Activated naive CD8-positive, alpha-beta T cell (primary cell): ENCODE measurements around the gene AXIN2.

Experiments used
- H3K27ac Mint-ChIP-seq: one replicate; pipeline ENCODE4 v1.8.0; 2021; ENCODE audit warnings: mixed read lengths
- H3K27me3 Mint-ChIP-seq: one replicate; pipeline ENCODE4 v1.8.0; 2021; ENCODE audit warnings: mixed read lengths
- H3K36me3 Mint-ChIP-seq: one replicate; pipeline ENCODE4 v1.8.0; 2021; ENCODE audit warnings: mixed read lengths
- H3K4me1 Mint-ChIP-seq: one replicate; pipeline ENCODE4 v1.8.0; 2021; ENCODE audit warnings: low read depth, mixed read lengths
- H3K4me3 Mint-ChIP-seq: one replicate; pipeline ENCODE4 v1.8.0; 2021; ENCODE audit warnings: mild to moderate bottlenecking, mixed read lengths
- H3K9me3 Mint-ChIP-seq: one replicate; pipeline ENCODE4 v1.8.0; 2021; ENCODE audit warnings: low read depth, mixed read lengths

The AXIN2 gene

DNA sequence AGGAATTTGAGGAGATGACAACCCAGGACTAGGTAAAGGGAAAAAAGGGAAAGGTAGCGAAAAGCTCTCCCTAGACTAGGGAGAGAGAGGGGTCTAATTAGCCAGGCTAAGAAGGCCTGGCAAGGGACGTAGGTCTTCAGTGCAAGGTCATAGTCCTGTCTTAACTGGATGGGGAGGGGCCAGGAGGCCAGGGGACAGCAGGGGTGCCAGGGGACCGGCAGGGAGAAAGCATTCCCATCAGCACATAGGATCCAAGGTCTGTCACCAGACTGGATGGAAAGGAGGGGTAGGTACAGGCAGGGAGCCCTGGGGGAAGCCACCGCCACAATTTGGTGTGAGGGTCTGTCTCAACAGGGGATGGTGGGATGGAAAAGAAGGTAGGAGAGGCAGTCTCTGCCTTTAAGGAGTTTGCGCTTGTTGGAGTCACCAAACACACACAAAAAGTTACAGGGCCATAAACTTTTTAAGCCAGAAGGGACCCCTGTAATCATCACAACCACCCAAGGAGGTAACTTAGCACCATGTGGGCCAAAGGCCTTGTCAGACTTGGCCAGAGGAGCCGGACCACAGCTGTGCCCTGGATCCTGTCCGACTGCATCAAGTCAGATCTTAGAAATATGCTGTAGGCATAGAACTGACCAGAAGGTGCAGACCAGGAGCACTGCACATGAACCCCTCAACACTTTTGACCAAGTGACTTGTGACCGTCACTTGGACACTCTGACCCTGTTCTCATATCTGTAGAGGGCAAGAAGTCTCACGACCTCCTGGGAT, 10.0 kb downstream of the AXIN2 start:
- no peaks in the 10 kb centered on the region for H3K27me3 Mint-ChIP-seq
- no peak overlapping the region for H3K4me3 Mint-ChIP-seq
- H3K9me3 Mint-ChIP-seq = no peaks in the 10 kb centered on the region
- peaks cover 66% of the 10 kb centered on the region for H3K4me1 Mint-ChIP-seq
- peak overlapping the region; percentile 22 for H3K27ac Mint-ChIP-seq
- H3K36me3 Mint-ChIP-seq = peaks cover 30% of the 10 kb centered on the region

DNA sequence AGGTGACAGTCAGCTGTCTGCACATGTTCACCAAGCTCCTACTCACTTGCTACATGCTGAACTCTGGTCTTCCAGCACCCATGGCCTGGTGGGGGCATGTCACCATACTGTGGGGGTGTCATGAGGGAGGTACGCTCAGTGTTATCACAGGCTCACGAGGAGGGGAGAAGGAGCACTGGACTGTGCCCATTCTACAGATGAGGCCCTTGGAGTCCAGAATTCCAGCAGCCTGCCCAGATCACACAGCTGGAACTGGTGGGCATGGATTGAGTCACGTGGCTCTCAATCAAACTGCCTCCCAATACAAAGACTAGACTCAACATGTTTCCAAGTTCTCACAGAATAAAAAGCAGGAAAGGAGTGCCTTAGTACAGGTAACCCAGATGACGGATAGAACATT, 10.7 kb downstream of the AXIN2 start:
- no peak overlapping the region for H3K27ac Mint-ChIP-seq
- no peak overlapping the region for H3K4me3 Mint-ChIP-seq
- H3K27me3 Mint-ChIP-seq = no peaks in the 10 kb centered on the region
- peaks cover 71% of the 10 kb centered on the region for H3K4me1 Mint-ChIP-seq
- H3K9me3 Mint-ChIP-seq = no peaks in the 10 kb centered on the region
- H3K36me3 Mint-ChIP-seq = peaks cover 30% of the 10 kb centered on the region

DNA sequence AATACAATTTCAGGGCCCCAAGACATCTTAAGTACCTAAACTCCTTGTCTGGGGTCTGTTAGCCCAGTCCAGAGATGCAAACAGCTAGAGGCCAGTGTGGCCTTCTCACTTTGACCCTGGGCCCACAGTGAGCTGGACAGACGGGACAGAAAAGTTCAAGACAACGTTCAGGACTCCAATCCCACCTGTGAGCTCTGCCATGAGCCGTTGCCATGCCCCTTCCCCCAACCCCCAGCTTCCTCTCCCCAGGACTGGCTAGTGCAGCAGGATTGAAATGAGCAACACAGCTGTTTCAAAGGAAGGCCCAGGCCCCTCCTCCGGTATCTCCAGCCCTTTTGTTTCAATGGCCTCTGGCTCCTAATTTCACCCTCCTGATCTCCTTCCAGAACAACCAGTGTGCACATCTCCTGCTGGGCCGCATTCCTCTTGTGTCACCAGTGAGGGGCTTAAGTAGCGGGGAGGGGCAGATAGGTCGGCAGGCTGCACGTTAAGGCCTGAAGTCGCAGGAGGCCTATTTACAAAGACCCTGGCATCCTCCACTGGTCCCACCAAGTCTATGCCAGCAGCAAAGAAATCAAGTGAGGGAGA, 11.3 kb downstream of the AXIN2 start:
- Mint-ChIP-seq H3K27me3 (no peaks in the 10 kb centered on the region), H3K27ac (no peak overlapping the region), H3K9me3 (no peaks in the 10 kb centered on the region), H3K4me1 (peaks cover 71% of the 10 kb centered on the region), H3K36me3 (peaks cover 30% of the 10 kb centered on the region), H3K4me3 (no peak overlapping the region)

DNA sequence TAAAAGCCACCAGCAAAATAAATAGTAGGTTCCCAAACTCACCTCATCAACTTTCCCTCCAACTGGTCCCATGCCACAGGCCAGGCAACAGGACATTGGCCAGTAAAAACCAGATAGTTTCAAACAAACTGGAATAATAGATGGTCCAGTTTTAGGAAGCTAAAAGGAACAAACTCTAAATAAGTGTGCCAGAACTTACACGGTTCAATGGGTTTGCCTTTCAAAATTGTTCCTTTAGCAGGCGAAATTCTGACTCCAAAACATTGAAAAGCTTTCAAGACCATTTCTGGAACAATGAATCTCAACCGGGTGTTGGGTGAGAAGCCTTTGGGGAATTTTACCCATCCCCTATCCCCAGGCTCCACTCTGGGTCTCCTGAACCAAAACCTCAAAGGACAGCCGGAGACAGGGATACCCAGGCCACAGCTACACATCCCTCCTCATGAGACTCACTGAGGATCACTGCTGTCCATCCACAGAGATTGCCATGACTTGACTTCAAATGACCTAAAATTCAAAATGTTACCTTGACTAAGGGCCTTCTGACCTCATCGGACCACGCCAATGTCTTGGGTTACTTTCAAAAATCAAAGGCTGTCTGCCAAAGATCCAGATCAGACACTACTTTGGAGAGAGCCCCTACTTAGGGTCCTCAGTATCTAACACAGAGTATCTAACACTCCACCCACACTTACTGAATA, 13.0 kb downstream of the AXIN2 start:
- Mint-ChIP-seq H3K9me3 (no peaks in the 10 kb centered on the region), H3K27me3 (no peaks in the 10 kb centered on the region), H3K4me1 (peaks cover 65% of the 10 kb centered on the region), H3K36me3 (peaks cover 28% of the 10 kb centered on the region), H3K27ac (no peak overlapping the region), H3K4me3 (no peak overlapping the region)

DNA sequence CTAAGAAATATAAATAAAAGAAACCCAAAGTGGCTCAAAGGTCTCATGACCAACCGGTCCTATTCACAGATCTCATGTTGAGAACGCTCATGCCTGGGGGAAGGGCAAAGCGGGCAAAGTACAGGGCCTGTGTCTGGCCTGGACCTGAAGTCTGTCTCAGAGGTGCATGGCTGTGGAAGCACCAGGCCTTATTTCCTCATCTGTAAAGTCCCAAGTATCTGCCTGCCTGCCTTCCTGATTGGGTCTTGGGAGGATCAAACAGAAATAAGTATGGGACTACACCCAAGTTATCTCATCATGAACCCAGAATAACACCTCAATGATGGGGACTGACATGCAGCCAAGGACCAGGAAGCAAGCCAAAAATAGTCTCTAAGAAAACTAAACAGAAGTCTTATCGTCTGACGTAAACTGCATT, 14.2 kb downstream of the AXIN2 start:
- peaks cover 57% of the 10 kb centered on the region for H3K4me1 Mint-ChIP-seq
- H3K4me3 Mint-ChIP-seq = peak overlapping the region; percentile 11
- H3K9me3 Mint-ChIP-seq = no peaks in the 10 kb centered on the region
- H3K27ac Mint-ChIP-seq = no peak overlapping the region
- no peaks in the 10 kb centered on the region for H3K27me3 Mint-ChIP-seq
- peaks cover 28% of the 10 kb centered on the region for H3K36me3 Mint-ChIP-seq

DNA sequence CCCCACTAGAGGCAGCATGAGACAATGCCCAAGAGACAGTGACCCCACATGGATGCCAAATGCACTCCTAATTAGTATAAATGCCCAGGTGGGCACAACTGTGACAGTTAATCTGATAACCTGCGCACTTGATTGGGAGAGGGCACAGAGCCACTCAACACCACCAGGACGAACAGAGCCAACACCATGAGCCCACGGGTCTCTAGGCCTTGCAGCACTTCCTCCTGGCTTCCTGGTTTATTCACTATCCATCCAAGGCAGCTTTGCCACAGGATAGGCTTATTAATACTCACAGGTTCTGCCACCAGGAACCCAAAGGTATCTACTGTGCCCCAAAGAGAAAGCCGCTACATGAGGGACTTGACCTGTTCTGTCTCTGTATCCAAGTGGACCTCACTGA, 14.9 kb downstream of the AXIN2 start:
- Mint-ChIP-seq H3K27ac (peak overlapping the region; percentile 58), H3K4me3 (no peak overlapping the region), H3K27me3 (no peaks in the 10 kb centered on the region), H3K36me3 (peaks cover 28% of the 10 kb centered on the region), H3K4me1 (peaks cover 52% of the 10 kb centered on the region), H3K9me3 (no peaks in the 10 kb centered on the region)

DNA sequence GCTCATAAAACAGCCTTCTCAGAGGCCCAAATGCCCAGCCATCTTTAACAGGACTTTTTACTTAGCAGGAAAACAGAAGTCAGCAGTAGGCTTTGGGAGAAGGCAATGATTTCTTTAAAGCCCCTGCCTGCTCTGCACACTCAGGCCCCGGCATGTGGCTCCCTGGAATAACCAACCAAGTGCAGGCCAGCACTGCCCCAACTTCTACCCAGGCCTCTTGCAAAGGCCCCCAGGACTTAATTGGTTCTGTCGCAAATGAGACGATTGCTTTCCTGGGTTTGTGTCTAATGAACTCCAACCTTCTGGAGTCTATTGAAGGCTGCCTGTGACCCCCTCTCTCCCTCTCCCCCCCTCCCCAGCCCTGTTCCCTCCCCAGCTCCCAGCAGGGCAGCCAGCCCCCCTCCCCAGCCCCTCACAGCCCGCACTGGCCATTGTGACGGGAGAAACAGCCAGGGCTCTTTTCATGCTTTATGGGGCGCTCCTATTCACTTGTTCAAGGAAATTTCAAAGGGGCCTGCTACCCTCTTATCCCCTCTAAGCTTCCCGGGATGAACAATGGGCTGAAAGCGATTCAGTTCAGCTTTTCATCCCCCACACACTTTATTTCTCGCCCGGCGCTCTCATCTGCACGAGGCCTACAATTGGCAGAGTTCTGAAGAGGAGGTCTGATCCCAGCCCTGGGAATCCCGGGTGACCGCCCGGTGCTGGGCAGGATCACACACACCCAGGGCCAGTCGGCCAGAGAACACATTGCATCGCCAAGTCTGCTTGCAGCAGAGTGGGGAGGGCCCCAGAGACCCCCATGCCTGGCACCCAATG, 15.5 kb downstream of the AXIN2 start:
- Mint-ChIP-seq H3K4me1 (peaks cover 52% of the 10 kb centered on the region), H3K9me3 (no peaks in the 10 kb centered on the region), H3K4me3 (no peak overlapping the region), H3K27ac (no peak overlapping the region), H3K27me3 (no peaks in the 10 kb centered on the region), H3K36me3 (peaks cover 32% of the 10 kb centered on the region)

DNA sequence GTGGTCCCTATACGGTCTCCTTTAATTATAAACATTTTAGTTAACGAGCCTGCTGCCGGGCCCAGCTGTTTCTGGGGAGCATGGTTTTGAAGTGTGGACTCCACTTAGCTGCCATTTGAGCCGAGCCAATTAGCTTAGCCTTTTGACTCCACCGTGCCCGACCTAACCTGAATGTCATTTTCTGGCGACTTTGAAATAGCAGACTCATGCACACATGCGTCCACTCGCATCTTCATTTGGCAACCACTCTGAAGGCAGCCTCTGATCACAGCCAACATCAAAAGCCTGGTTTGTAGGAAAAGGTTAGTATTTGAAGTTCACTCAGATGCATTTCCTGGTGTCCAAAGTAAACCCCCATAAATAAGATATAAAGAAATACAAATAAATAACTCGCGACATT, 16.8 kb downstream of the AXIN2 start:
- H3K27ac Mint-ChIP-seq = no peak overlapping the region
- H3K4me1 Mint-ChIP-seq = peaks cover 53% of the 10 kb centered on the region
- H3K27me3 Mint-ChIP-seq = no peaks in the 10 kb centered on the region
- peaks cover 32% of the 10 kb centered on the region for H3K36me3 Mint-ChIP-seq
- no peak overlapping the region for H3K4me3 Mint-ChIP-seq
- H3K9me3 Mint-ChIP-seq = no peaks in the 10 kb centered on the region

DNA sequence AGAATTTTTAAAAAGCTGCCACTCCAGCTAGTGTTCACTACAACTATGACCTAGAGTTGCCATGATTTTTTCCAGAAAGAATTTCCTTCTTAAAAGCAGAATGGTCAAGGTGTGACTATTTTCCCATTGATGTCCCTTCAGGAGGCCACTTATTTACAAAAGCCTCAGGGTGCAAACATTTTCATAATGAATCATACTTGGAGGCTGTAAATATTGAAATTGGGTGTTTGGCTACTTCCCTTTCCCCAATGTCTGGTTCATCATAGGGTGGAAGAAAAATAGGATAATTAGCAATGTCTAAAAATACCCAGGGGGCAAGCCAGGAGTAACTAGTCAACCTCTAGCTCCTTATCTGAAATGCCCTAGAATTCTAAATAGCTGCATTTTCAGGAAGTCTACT, 18.8 kb downstream of the AXIN2 start:
- peaks cover 19% of the 10 kb centered on the region for H3K36me3 Mint-ChIP-seq

DNA sequence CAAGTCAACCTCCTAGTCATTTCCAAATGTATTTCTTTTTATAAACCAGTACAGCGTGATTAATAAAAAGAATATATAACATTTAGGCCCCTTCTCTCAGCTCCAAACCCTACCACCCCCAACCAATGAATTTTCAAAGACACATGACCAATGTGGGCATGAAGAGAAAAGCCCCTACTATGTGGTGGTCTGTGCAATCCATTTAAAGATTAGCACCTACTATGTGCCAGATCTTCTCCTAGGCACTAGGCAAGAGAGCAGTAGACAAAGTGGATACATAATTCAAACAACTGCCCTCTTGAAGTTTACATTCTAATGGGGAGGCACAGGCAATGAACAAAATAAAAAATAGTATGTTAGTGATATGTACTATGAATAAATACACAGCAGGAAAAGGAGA, 19.4 kb downstream of the AXIN2 start:
- H3K4me1 Mint-ChIP-seq = peaks cover 49% of the 10 kb centered on the region
- no peaks in the 10 kb centered on the region for H3K27me3 Mint-ChIP-seq
- no peaks in the 10 kb centered on the region for H3K9me3 Mint-ChIP-seq
- no peak overlapping the region for H3K4me3 Mint-ChIP-seq
- peaks cover 15% of the 10 kb centered on the region for H3K36me3 Mint-ChIP-seq
- no peak overlapping the region for H3K27ac Mint-ChIP-seq

More for the DNA sequence above, 18.8 kb downstream of the AXIN2 start:
- H3K27ac Mint-ChIP-seq = no peak overlapping the region
- no peaks in the 10 kb centered on the region for H3K9me3 Mint-ChIP-seq
- no peaks in the 10 kb centered on the region for H3K27me3 Mint-ChIP-seq
- no peak overlapping the region for H3K4me3 Mint-ChIP-seq
- H3K4me1 Mint-ChIP-seq = peaks cover 55% of the 10 kb centered on the region

DNA sequence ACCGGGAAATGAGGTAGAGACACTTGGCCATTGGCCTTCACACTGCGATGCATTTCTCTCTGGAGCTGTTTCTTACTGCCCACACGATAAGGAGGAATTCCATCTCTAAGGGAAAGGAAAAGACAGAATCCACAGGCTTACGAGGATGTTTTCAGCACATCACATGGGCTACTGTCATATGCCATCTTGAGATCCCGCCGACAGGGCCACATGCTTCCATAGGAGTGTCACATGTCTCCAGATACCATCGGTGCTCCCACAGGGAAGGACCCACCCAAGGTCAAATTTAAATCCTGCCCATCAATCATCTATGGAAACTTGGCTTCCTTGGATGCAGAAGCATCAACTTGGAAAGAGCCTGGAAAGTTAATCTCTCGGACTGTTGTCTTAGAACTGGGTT, 20.0 kb downstream of the AXIN2 start:
- Mint-ChIP-seq H3K27me3 (no peaks in the 10 kb centered on the region), H3K9me3 (no peaks in the 10 kb centered on the region), H3K4me3 (no peak overlapping the region), H3K36me3 (peaks cover 15% of the 10 kb centered on the region), H3K27ac (no peak overlapping the region), H3K4me1 (peaks cover 44% of the 10 kb centered on the region)

DNA sequence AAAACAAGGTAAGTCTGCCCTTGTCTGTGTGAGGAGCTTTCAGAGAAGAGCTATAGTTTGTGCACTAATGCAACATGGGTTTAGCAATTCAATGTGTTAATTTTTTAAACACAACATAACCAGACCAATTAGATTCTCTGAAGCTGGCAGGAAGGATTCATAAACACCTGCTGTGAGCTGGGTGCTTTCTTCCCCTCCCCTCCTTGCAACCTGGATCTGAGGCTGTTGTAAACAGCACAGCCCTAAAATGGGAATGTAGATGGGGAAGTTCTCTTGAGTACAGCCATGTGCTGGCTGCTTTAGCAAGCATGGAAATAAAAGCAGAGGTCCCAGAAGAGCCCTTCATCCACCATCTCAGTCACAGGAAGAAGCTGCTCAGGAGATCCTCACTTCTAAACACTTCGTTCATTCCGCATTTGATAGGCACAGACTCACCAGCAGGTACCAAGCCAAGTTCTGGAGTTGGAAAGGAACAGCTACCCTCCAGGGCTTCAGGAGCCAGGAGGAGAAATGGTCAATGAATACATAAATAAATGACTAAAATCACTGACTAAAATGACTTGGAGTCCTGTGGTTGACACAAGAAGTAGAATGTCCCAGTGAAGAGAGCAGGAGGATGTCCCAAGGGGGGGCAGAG, 21.7 kb downstream of the AXIN2 start:
- H3K4me1 Mint-ChIP-seq = peaks cover 37% of the 10 kb centered on the region
- H3K4me3 Mint-ChIP-seq = no peak overlapping the region
- H3K36me3 Mint-ChIP-seq = peaks cover 23% of the 10 kb centered on the region
- no peak overlapping the region for H3K27ac Mint-ChIP-seq
- H3K9me3 Mint-ChIP-seq = no peaks in the 10 kb centered on the region
- no peaks in the 10 kb centered on the region for H3K27me3 Mint-ChIP-seq

DNA sequence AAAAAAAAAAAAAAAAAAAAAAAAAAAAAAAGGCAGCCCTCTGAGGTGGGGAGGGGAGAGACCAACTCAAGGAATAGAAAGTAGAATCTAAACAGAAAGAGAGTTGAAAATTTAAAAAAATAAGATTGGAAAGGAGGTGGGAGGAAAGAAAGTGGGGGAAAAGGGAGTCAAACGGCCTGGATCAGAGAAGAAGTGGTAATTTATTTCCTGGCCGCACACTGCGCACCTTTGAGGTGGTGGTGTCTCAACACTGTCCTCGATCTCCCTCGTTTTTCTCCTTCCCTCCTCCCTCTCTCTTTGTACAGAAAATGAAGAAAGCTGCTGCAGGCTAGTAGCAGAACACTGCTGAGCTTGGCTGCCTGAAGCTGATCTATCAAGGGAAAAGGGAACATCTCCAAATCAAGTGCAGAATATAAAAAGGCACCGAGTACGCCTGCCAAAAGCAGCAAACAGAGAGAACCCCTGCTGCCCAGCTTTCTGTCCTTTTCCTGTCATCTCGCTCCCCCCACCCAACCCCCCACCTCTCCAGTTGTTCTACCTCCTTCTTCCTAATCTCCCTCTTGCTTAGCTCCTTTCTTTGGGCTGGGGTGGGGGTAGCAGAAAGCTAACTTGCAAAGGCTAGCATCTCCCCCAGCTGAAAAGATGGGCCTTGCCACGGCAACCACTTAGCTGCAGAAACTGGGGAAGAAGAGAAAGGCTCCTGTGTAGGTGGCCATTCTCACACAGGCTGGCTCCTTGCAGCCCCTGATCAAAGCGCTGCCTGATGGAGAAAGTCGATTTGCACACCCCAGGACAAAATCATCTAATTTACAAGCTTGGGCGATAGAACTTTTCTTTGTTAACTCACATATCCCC, 22.5 kb downstream of the AXIN2 start:
- Mint-ChIP-seq H3K9me3 (no peaks in the 10 kb centered on the region), H3K4me3 (peak overlapping the region; percentile 63), H3K27ac (no peak overlapping the region), H3K36me3 (peaks cover 23% of the 10 kb centered on the region), H3K4me1 (peaks cover 34% of the 10 kb centered on the region), H3K27me3 (no peaks in the 10 kb centered on the region)
